WI38 (cell line): ENCODE results near the gene MEGF11.

Experiments used
- H3K4me3 ChIP-seq: 2 replicates; pipeline ENCODE4 v1.5.1; 2011; ENCODE audit warnings: low read depth, mild to moderate bottlenecking, control low read depth, low read length
- TF ChIP-seq, protein P1 (sequence below): IDR thresholded peaks from 2 replicates; pipeline ENCODE4 v1.5.1; 2012; ENCODE audit warnings: low read depth, mild to moderate bottlenecking, control low read depth, low read length

Gene MEGF11

DNA sequence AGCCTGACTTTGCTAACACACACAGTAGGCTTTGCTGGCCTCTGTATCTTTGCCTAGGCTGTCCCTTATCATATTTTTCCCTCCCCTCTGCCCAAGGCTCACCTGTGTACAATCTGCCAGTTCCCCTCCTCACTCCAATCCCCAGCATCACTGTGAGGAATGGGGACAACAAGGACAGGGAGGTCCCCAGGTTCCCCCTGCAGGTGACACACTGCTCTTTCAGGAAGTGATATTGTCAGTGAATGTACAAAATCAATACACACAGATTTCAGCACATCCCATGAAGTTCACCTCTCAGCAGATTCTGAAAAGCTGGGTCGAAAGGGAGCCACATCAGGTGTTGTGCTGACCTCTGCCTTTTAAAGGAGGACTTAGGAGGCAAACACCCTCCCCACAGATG, 206.8 kb downstream of the MEGF11 start:
- TF ChIP-seq, protein P1, sequence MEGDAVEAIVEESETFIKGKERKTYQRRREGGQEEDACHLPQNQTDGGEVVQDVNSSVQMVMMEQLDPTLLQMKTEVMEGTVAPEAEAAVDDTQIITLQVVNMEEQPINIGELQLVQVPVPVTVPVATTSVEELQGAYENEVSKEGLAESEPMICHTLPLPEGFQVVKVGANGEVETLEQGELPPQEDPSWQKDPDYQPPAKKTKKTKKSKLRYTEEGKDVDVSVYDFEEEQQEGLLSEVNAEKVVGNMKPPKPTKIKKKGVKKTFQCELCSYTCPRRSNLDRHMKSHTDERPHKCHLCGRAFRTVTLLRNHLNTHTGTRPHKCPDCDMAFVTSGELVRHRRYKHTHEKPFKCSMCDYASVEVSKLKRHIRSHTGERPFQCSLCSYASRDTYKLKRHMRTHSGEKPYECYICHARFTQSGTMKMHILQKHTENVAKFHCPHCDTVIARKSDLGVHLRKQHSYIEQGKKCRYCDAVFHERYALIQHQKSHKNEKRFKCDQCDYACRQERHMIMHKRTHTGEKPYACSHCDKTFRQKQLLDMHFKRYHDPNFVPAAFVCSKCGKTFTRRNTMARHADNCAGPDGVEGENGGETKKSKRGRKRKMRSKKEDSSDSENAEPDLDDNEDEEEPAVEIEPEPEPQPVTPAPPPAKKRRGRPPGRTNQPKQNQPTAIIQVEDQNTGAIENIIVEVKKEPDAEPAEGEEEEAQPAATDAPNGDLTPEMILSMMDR: no peak
- H3K4me3 ChIP-seq: no peak overlapping the region

- no peak overlapping the region for H3K4me3 ChIP-seq
- TF ChIP-seq, protein P1: no peak
Observed at GRCh38 chr15:66046326-66046725, 207.2 kb downstream of the MEGF11 start.

DNA sequence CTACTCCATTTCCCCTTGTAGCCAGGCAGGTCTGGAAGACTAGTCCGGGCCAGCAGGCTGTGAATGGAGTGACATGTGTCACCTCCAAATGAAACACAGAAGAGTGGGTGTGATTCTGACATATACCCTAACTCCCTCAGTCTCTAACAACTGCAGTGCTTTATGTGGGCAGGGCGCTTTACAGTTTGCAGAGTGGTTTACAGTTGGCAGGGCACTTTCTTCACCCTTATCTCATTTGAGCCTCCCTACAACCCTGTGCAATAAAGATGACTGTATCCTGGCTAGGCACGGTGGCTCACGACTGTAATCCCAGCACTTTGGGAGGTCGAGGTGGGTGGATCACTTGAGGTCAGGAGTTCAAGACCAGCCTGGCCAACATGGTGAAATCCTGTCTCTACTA, 208.0 kb downstream of the MEGF11 start:
- H3K4me3 ChIP-seq: no peak overlapping the region
- TF ChIP-seq, protein P1: no peak

DNA sequence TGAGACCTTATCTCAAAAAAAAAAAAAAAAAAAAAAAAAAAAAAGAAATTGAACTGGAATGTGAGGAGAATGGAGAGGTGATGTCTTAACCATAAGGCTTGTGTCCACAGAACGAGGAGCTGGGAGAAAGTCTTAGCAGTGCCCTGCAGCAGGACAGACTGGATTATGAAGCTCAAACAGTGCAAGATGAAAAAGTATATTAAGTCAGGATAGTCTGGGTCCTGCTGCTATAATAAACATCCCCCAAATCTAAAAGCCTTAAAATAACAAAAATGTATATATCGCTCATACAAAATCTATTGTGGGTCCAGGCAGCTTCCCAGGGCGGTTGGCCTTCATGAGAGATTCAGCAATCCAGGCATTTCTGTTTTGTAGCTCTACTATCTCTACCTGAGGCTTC, 208.7 kb downstream of the MEGF11 start:
- no peak overlapping the region for H3K4me3 ChIP-seq
- TF ChIP-seq, protein P1: no peak

GRCh38 chr15:66043264-66043663, 210.3 kb downstream of the MEGF11 start:
- no peak overlapping the region for H3K4me3 ChIP-seq
- TF ChIP-seq, protein P1: no peak

DNA sequence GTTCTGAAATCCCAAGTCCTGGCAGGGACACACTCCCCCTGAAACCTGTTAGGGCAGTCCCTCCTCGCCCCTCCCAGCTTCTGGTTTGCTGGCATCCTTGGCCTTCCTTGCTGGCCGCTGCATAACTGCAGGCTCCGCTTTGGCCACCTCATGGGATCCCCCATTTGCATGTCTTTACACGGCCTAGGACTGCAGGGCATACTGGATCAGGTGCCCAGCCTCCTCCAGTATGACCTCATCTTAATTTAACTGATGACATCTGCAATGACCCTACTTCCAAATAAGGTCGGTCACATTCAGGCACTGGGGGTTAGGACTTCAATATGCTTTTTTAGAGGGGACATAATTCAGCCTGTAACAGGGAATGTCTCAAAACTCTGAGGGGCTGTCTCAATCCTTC, 210.9 kb downstream of the MEGF11 start:
- H3K4me3 ChIP-seq: no peak overlapping the region
- TF ChIP-seq, protein P1: no peak

GRCh38 chr15:66041276-66041675, 212.3 kb downstream of the MEGF11 start:
- no peak overlapping the region for H3K4me3 ChIP-seq
- TF ChIP-seq, protein P1: no peak
